ENCODE measurements around the gene MCM5. TPM values are rescaled to one million over a fixed set of nuclear protein-coding genes. Genes with fewer than 3 reads are reported as not detected.
"Not testable (repeated sequence)": the region's sequence is repeated elsewhere in the genome, so short reads cannot be mapped to it uniquely, and the experiment has no call there.

The MCM5 gene
- total RNA-seq, 1 experiment from 2014 or later = 149 TPM

GRCh38 chr22:35384527-35384926 lies 15.4 kb upstream of the MCM5 start:
- H3K27me3 ChIP-seq (replicated peaks) = no peaks in the 10 kb centered on the region
- H3K9me3 ChIP-seq (replicated peaks) = no peaks in the 10 kb centered on the region
- no peak overlapping the region for H3K4me3 ChIP-seq
- H3K4me1 ChIP-seq (replicated peaks) = peaks cover 16% of the 10 kb centered on the region
- DNase-seq (ENCODE audit: low read depth in 1 of 2, low spot score in 2 of 2) = no peak
- H3K27ac ChIP-seq = no peak overlapping the region
- peaks cover 17% of the 10 kb centered on the region for H3K36me3 ChIP-seq

GRCh38 chr22:35384975-35385588 lies 14.9 kb upstream of the MCM5 start:
- Histone ChIP-seq H3K27ac (no peak overlapping the region), H3K9me3 (replicated peaks) (no peaks in the 10 kb centered on the region), H3K36me3 (peaks cover 17% of the 10 kb centered on the region), H3K27me3 (replicated peaks) (no peaks in the 10 kb centered on the region), H3K4me1 (replicated peaks) (peaks cover 16% of the 10 kb centered on the region), H3K4me3 (no peak overlapping the region)
- no peak for DNase-seq (ENCODE audit: low read depth in 1 of 2, low spot score in 2 of 2)

GRCh38 chr22:35386670-35387288 lies 13.2 kb upstream of the MCM5 start:
- H3K4me1 ChIP-seq (replicated peaks) = peaks cover 1% of the 10 kb centered on the region; the same call in 1 of the 2 replicates
- no peaks in the 10 kb centered on the region for H3K27me3 ChIP-seq (replicated peaks)
- H3K4me3 ChIP-seq = no peak overlapping the region
- H3K36me3 ChIP-seq = peaks cover 24% of the 10 kb centered on the region
- H3K9me3 ChIP-seq (replicated peaks) = no peaks in the 10 kb centered on the region
- no peak for DNase-seq (ENCODE audit: low read depth in 1 of 2, low spot score in 2 of 2)
- H3K27ac ChIP-seq = no peak overlapping the region

GRCh38 chr22:35390933-35391332 lies 9.0 kb upstream of the MCM5 start:
- H3K9me3 ChIP-seq (replicated peaks) = no peaks in the 10 kb centered on the region
- no peaks in the 10 kb centered on the region for H3K4me1 ChIP-seq (replicated peaks)
- H3K27ac ChIP-seq = no peak overlapping the region
- no peak overlapping the region for H3K4me3 ChIP-seq
- H3K36me3 ChIP-seq = peaks cover 16% of the 10 kb centered on the region
- no peaks in the 10 kb centered on the region for H3K27me3 ChIP-seq (replicated peaks)
- DNase-seq (ENCODE audit: low read depth in 1 of 2, low spot score in 2 of 2) = no peak

GRCh38 chr22:35392357-35392756 lies 7.6 kb upstream of the MCM5 start:
- Histone ChIP-seq H3K27ac (no peak overlapping the region), H3K9me3 (replicated peaks) (no peaks in the 10 kb centered on the region), H3K4me3 (no peak overlapping the region), H3K36me3 (peaks cover 12% of the 10 kb centered on the region), H3K27me3 (replicated peaks) (no peaks in the 10 kb centered on the region), H3K4me1 (replicated peaks) (no peaks in the 10 kb centered on the region)
- DNase-seq (ENCODE audit: low read depth in 1 of 2, low spot score in 2 of 2) = no peak

- no peak for DNase-seq (ENCODE audit: low read depth in 1 of 2, low spot score in 2 of 2)
- H3K27ac ChIP-seq = no peak overlapping the region
- peaks cover 10% of the 10 kb centered on the region for H3K36me3 ChIP-seq
- no peaks in the 10 kb centered on the region for H3K4me1 ChIP-seq (replicated peaks)
- no peaks in the 10 kb centered on the region for H3K27me3 ChIP-seq (replicated peaks)
- H3K9me3 ChIP-seq (replicated peaks) = no peaks in the 10 kb centered on the region
- H3K4me3 ChIP-seq = no peak overlapping the region
Measured at GRCh38 chr22:35393116-35394010, 6.6 kb upstream of the MCM5 start.

- H3K4me3 ChIP-seq = no peak overlapping the region
- peaks cover 10% of the 10 kb centered on the region for H3K36me3 ChIP-seq
- H3K27me3 ChIP-seq (replicated peaks) = no peaks in the 10 kb centered on the region
- no peak overlapping the region for H3K27ac ChIP-seq
- H3K4me1 ChIP-seq (replicated peaks) = no peaks in the 10 kb centered on the region; the same call in 1 of the 2 replicates
- DNase-seq (ENCODE audit: low read depth in 1 of 2, low spot score in 2 of 2) = no peak
- H3K9me3 ChIP-seq (replicated peaks) = peaks cover under 1% of the 10 kb centered on the region; the same call in 1 of the 2 replicates
Measured at GRCh38 chr22:35394011-35394312, 6.0 kb upstream of the MCM5 start.

- no peak for DNase-seq (ENCODE audit: low read depth in 1 of 2, low spot score in 2 of 2)
Measured at GRCh38 chr22:35394810-35395563, 5.0 kb upstream of the MCM5 start.

GRCh38 chr22:35396622-35397021 lies 3.3 kb upstream of the MCM5 start:
- Histone ChIP-seq H3K36me3 (peaks cover 18% of the 10 kb centered on the region), H3K4me1 (replicated peaks) (peaks cover 15% of the 10 kb centered on the region)
- H3K27me3 ChIP-seq (replicated peaks); H3K27ac ChIP-seq; H3K4me3 ChIP-seq; DNase-seq (ENCODE audit: low read depth in 1 of 2, low spot score in 2 of 2); H3K9me3 ChIP-seq (replicated peaks): not testable (repeated sequence)

More at GRCh38 chr22:35394810-35395563, 5.0 kb upstream of the MCM5 start:
- Histone ChIP-seq H3K4me3 (no peak overlapping the region), H3K4me1 (replicated peaks) (peaks cover 6% of the 10 kb centered on the region), H3K9me3 (replicated peaks) (peaks cover 2% of the 10 kb centered on the region; the same call in 1 of the 2 replicates), H3K36me3 (peaks cover 10% of the 10 kb centered on the region), H3K27me3 (replicated peaks) (no peaks in the 10 kb centered on the region), H3K27ac (no peak overlapping the region)

- no peak overlapping the region for H3K27ac ChIP-seq
Measured at GRCh38 chr22:35397095-35397904, 2.6 kb upstream of the MCM5 start.

GRCh38 chr22:35398591-35398973 lies 1.4 kb upstream of the MCM5 start:
- H3K9me3 ChIP-seq (replicated peaks) = peaks cover 2% of the 10 kb centered on the region; the same call in 1 of the 2 replicates
- no peak overlapping the region for H3K27ac ChIP-seq
- no peak overlapping the region for H3K4me3 ChIP-seq
- DNase-seq (ENCODE audit: low read depth in 1 of 2, low spot score in 2 of 2) = no peak
- no peaks in the 10 kb centered on the region for H3K27me3 ChIP-seq (replicated peaks)
- H3K4me1 ChIP-seq (replicated peaks) = peaks cover 18% of the 10 kb centered on the region
- H3K36me3 ChIP-seq = peaks cover 30% of the 10 kb centered on the region

More at GRCh38 chr22:35397095-35397904, 2.6 kb upstream of the MCM5 start:
- H3K27me3 ChIP-seq (replicated peaks) = no peaks in the 10 kb centered on the region
- H3K4me3 ChIP-seq = no peak overlapping the region
- H3K9me3 ChIP-seq (replicated peaks) = peaks cover 2% of the 10 kb centered on the region; the same call in 1 of the 2 replicates
- peaks cover 22% of the 10 kb centered on the region for H3K36me3 ChIP-seq
- H3K4me1 ChIP-seq (replicated peaks) = peaks cover 18% of the 10 kb centered on the region
- DNase-seq (ENCODE audit: low read depth in 1 of 2, low spot score in 2 of 2) = peak in 1 of 2 experiments; percentile 22

GRCh38 chr22:35399114-35399677 lies 744 bp upstream of the MCM5 start:
- peaks cover 35% of the 10 kb centered on the region for H3K36me3 ChIP-seq
- peaks cover 18% of the 10 kb centered on the region for H3K4me1 ChIP-seq (replicated peaks)
- no peak for DNase-seq (ENCODE audit: low read depth in 1 of 2, low spot score in 2 of 2)
- peaks cover 2% of the 10 kb centered on the region; the same call in 1 of the 2 replicates for H3K9me3 ChIP-seq (replicated peaks)
- peak overlapping the region; percentile 49 for H3K27ac ChIP-seq
- peak overlapping the region; percentile 68 for H3K4me3 ChIP-seq
- H3K27me3 ChIP-seq (replicated peaks) = no peaks in the 10 kb centered on the region

Data from SJSA1 (cell line).